Gastrocnemius medialis (tissue), 4 donors: Measurements from ENCODE around the gene KLHL21. TPM values are rescaled to one million over a fixed set of nuclear protein-coding genes. Genes with fewer than 3 reads are reported as not detected.

ENCODE experiments used
- ATAC-seq, 2 donors: fragments of 150-250 bp; one replicate each; pipeline ENCODE4 v1.9.1; 2016
- DNase-seq, 2 donors: peaks; one replicate each; pipeline ENCODE4 v3.0.0-alpha.2; 2019
- H3K27ac ChIP-seq, 4 donors: fragments of 200-600 bp; sonication (generic); 1 replicate in 1 of 4; 2 replicates in 3 of 4; pipeline ENCODE4 v1.5.1; 2016 to 2018; ENCODE audit warnings: mild to moderate bottlenecking in 2 of 4, moderate library complexity in 1 of 4
- H3K27me3 ChIP-seq, 3 donors: fragments of 200-600 bp; sonication (generic) in 2 of 3; 1 replicate in 1 of 3; 2 replicates in 2 of 3; pipeline versions ENCODE4 v1.5.1 to v1.6.0; 2016 to 2019; ENCODE audit warnings: mild to moderate bottlenecking in 1 of 3, moderate library complexity in 1 of 3
- H3K36me3 ChIP-seq, 2 donors: fragments of 200-600 bp; sonication (generic) in 1 of 2; one replicate each; pipeline ENCODE4 v1.5.1; 2017 to 2018
- H3K4me1 ChIP-seq, 2 donors: fragments of 200-600 bp; sonication (generic) in 1 of 2; one replicate each; pipeline ENCODE4 v1.5.1; 2016 to 2017; ENCODE audit warnings: mild to moderate bottlenecking in 2 of 2
- H3K4me3 ChIP-seq, 4 donors: fragments of 200-600 bp; sonication (generic) in 3 of 4; 1 replicate in 1 of 4; 2 replicates in 3 of 4; pipeline ENCODE4 v1.5.1; 2016 to 2019; ENCODE audit warnings: mild to moderate bottlenecking in 2 of 4
- H3K9me3 ChIP-seq, 3 donors: fragments of 200-600 bp; sonication (generic) in 2 of 3; 1 replicate in 1 of 3; 2 replicates in 2 of 3; pipeline ENCODE4 v1.5.1; 2016 to 2019
- POLR2A ChIP-seq, 2 donors: fragments of 450-650 bp; IDR thresholded peaks; one replicate each; pipeline ENCODE4 v1.6.1; 2017; ENCODE audit warnings: antibody characterized with exemption in 2 of 2, mild to moderate bottlenecking in 2 of 2, moderate library complexity in 2 of 2
- in situ Hi-C, 4 donors: fragments of 200-750 bp; cut with MboI; loops; one replicate each; pipeline versions ENCODE4 v1.15.0 to v1.8.0; 2017; ENCODE audit warnings: low sequenced_read_pairs in 4 of 4
- intact Hi-C: fragments of 100-400 bp; cut with DNase I; formaldehyde crosslinking; loops from one replicate; pipeline ENCODE4 v1.15.1; 2023; ENCODE audit warnings: low total_unique reads
- total RNA-seq, 4 donors: library from RNA; depleted of rRNA; stranded (reverse); fragments of >200 nt; gene quantifications; one replicate each; pipeline versions ENCODE4 v1.1.0 to v1.2.3, GENCODE V29; 2016
- TF ChIP-seq, protein P1 (sequence below), 5 experiments: fragments of 450-650 bp in 3 of 5; fragments of 200-600 bp in 2 of 5; sonication (generic) in 2 of 5; IDR thresholded peaks in 4 of 5; conservative IDR thresholded peaks in 1 of 5; 1 replicate in 4 of 5; 2 replicates in 1 of 5; pipeline ENCODE4 v1.5.1; 2016 to 2019; ENCODE audit warnings: antibody characterized with exemption in 5 of 5, mild to moderate bottlenecking in 3 of 5, moderate library complexity in 3 of 5

The KLHL21 gene
- total RNA-seq, 4 donors from 2014 or later = 176 to 481 (median 267) TPM

DNA sequence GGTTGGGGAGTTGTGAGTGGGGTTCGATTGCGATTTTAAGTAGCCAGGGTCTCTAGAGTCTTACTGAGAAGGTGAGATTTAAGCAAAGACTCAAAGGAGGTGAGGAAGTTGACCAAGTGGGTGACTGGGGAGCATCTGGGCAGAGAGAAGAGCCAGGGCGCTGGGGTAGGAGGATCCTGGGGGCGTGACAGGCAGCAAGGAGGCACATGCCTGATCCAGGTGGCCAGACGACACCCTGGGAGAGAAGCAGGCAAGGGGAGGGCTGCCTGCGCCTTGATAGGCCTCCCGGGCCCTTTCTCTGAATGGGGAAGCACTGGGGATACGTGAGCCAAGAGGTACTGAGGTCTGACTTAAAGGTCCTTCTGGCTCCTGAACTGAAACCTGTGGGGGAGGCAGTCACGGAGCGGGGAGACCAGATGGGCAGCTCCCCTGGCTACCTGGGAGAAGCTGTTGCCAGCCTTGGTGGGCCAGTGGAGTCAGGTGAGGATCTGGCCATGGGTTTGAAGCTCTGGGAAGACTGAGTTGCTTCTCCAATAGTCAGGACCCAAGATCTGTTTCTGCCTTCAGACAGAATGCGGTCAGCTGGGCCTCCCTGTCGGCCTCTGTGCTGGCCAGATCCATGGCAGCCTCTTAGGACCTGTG, 17.5 kb downstream of the KLHL21 start:
- peaks cover 0 to 8% of the 10 kb centered on the region in 2 donors for H3K36me3 ChIP-seq
- intact Hi-C loops = no loop called here
- in situ Hi-C loops = loop anchor here in 1 of 4 donors (10.0 kb wide), 1 partner anchor 50 kb away; no protein-coding TSS in a partner anchor
- peak overlapping the region; percentile 98 to 100 (median 100) for H3K27ac ChIP-seq
- H3K4me1 ChIP-seq = peaks cover 41 to 71% of the 10 kb centered on the region in 2 donors
- no peak for ATAC-seq
- DNase-seq = no peak
- no peak for TF ChIP-seq POLR2A (IDR thresholded peaks at IDR 0.05)
- TF ChIP-seq, protein P1, sequence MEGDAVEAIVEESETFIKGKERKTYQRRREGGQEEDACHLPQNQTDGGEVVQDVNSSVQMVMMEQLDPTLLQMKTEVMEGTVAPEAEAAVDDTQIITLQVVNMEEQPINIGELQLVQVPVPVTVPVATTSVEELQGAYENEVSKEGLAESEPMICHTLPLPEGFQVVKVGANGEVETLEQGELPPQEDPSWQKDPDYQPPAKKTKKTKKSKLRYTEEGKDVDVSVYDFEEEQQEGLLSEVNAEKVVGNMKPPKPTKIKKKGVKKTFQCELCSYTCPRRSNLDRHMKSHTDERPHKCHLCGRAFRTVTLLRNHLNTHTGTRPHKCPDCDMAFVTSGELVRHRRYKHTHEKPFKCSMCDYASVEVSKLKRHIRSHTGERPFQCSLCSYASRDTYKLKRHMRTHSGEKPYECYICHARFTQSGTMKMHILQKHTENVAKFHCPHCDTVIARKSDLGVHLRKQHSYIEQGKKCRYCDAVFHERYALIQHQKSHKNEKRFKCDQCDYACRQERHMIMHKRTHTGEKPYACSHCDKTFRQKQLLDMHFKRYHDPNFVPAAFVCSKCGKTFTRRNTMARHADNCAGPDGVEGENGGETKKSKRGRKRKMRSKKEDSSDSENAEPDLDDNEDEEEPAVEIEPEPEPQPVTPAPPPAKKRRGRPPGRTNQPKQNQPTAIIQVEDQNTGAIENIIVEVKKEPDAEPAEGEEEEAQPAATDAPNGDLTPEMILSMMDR (IDR thresholded peaks at IDR 0.05 in 4 of 5, conservative IDR thresholded peaks at IDR 0.05 in 1 of 5) = no peak
- H3K4me3 ChIP-seq = no peak overlapping the region
- no peaks in the 10 kb centered on the region for H3K9me3 ChIP-seq
- H3K27me3 ChIP-seq = no peaks in the 10 kb centered on the region

GRCh38 chr1:6584126-6585080, 18.3 kb downstream of the KLHL21 start:
- Histone ChIP-seq H3K27ac (peak overlapping the region; percentile 98 to 100 (median 100)), H3K4me1 (peaks cover 34 to 66% of the 10 kb centered on the region in 2 donors), H3K9me3 (no peaks in the 10 kb centered on the region), H3K27me3 (no peaks in the 10 kb centered on the region), H3K4me3 (no peak overlapping the region), H3K36me3 (peaks cover 0 to 1% of the 10 kb centered on the region in 2 donors)
- DNase-seq (no peak), ATAC-seq (no peak)
- intact Hi-C loops (loop anchor here (5.0 kb wide), 1 partner anchor 43 kb away; no protein-coding TSS in a partner anchor), in situ Hi-C loops (loop anchor here in 1 of 4 donors (10.0 kb wide), 1 partner anchor 50 kb away; no protein-coding TSS in a partner anchor)
- TF ChIP-seq, protein P1 (IDR thresholded peaks at IDR 0.05 in 4 of 5, conservative IDR thresholded peaks at IDR 0.05 in 1 of 5) = peak in 3 of 5 experiments; percentile 12 to 29 (median 22)
- no peak for TF ChIP-seq POLR2A (IDR thresholded peaks at IDR 0.05)

DNA sequence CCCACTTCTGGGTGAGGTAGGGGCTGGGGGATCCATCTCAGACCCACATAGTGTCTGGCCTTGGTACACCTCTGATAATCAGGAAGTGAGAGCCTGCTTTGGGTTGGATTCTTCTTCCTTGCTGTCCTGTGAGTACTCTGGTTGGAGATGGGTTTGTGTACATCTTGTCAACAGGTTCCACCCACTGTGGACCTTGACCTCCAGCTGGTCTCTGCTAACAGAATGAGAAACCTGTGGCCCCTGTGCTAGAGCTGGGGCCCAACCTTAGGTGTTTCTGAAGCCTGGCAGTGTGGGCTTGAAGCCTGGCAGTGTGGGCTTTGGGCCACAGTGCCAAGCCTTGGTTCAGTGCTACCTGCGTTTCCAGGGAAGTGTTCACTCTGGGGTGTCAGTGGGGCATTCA, 20.3 kb downstream of the KLHL21 start:
- no peak for ATAC-seq
- H3K4me1 ChIP-seq = peaks cover 19 to 50% of the 10 kb centered on the region in 2 donors
- TF ChIP-seq POLR2A (IDR thresholded peaks at IDR 0.05) = no peak
- TF ChIP-seq, protein P1 (IDR thresholded peaks at IDR 0.05 in 4 of 5, conservative IDR thresholded peaks at IDR 0.05 in 1 of 5) = no peak
- peak overlapping the region; percentile 91 to 98 (median 96) for H3K27ac ChIP-seq
- no peaks in the 10 kb centered on the region for H3K36me3 ChIP-seq
- H3K9me3 ChIP-seq = no peaks in the 10 kb centered on the region
- H3K4me3 ChIP-seq = no peak overlapping the region
- in situ Hi-C loops (loop anchor here in 1 of 4 donors (10.0 kb wide), 1 partner anchor 52 kb away; no protein-coding TSS in a partner anchor), intact Hi-C loops (loop anchor here (5.0 kb wide), 1 partner anchor 45 kb away; no protein-coding TSS in a partner anchor)
- DNase-seq = no peak
- no peaks in the 10 kb centered on the region for H3K27me3 ChIP-seq

- no peak overlapping the region for H3K4me3 ChIP-seq
- peak in 1 of 2 donors; percentile 25 for DNase-seq
- TF ChIP-seq POLR2A (IDR thresholded peaks at IDR 0.05) = no peak
- TF ChIP-seq, protein P1 (IDR thresholded peaks at IDR 0.05 in 4 of 5, conservative IDR thresholded peaks at IDR 0.05 in 1 of 5) = no peak
Observed at GRCh38 chr1:6581561-6582305, 20.9 kb downstream of the KLHL21 start.

More at GRCh38 chr1:6581561-6582305, 20.9 kb downstream of the KLHL21 start:
- no peaks in the 10 kb centered on the region for H3K36me3 ChIP-seq
- no peaks in the 10 kb centered on the region for H3K27me3 ChIP-seq
- in situ Hi-C loops (loop anchor here in 1 of 4 donors (10.0 kb wide), 1 partner anchor 53 kb away; no protein-coding TSS in a partner anchor), intact Hi-C loops (loop anchor here (2.0 to 5.0 kb wide), 2 partner anchors 19 to 46 kb away; no protein-coding TSS in a partner anchor)
- H3K9me3 ChIP-seq = no peaks in the 10 kb centered on the region
- no peak for ATAC-seq
- peak overlapping the region; percentile 91 to 98 (median 96) for H3K27ac ChIP-seq
- peaks cover 17 to 45% of the 10 kb centered on the region in 2 donors for H3K4me1 ChIP-seq
